SK-MEL-5 (cell line): Measurements from ENCODE around the gene TARBP2. TPM values are rescaled to one million over a fixed set of nuclear protein-coding genes. Genes with fewer than 3 reads are reported as not detected.
A peak's percentile ranks its signal among the peaks of the same experiment; 100 is the strongest.

Experiments
- DNase-seq: peaks from one replicate; pipeline ENCODE4 v3.0.0-alpha.2; 2016; ENCODE audit warnings: low read depth, low spot score
- in situ Hi-C: cut with HindIII; loops from 2 replicates; pipeline ENCODE4 v1.10.0; 2016; ENCODE audit warnings: low sequenced_read_pairs, high pct_unique_total_duplicates, low pct_unique_long_range_greater_than_20kb
- polyA plus RNA-seq, 2 experiments: library from polyadenylated mRNA; depleted of rRNA; stranded (reverse); fragments of >200 nt; gene quantifications; 2 replicates each; pipeline ENCODE4 v1.2.3, GENCODE V29; 2015
- total RNA-seq: library from RNA; depleted of rRNA; stranded (reverse); fragments of >200 nt; shearing (Covaris generic); gene quantifications from 2 replicates; pipeline ENCODE4 v1.2.3, GENCODE V29; 2014; rRNA removed

The TARBP2 gene
- total RNA-seq = 57.3 and 62.8 TPM in 2 replicates
- polyA plus RNA-seq (2015; cell fraction: cytosol; rRNA removed) = 55.0 and 65.0 TPM in 2 replicates
- 441 and 455 TPM in 2 replicates for polyA plus RNA-seq (2015; cell fraction: nucleus; rRNA removed)

- DNase-seq = peak; percentile 100
- in situ Hi-C loops = no loop called here
Measured at GRCh38 chr12:53500776-53501614, at the start of gene TARBP2. TSS of gene TARBP2 (plus strand) at chr12:53501283. CDS start at chr12:53501409, 126 bp downstream.

GRCh38 chr12:53451661-53452158 lies 49.4 kb upstream of the TARBP2 start, which contains the start of gene PCBP2:
TSS of gene PCBP2 (plus strand) at chr12:53452102. CDS start at chr12:53454801, 2,699 bp downstream.
- in situ Hi-C loops = no loop called here
- DNase-seq = peak; percentile 100

- in situ Hi-C loops = no loop called here
- peak; percentile 88 for DNase-seq
Measured at GRCh38 chr12:53452159-53453077, 48.7 kb upstream of the TARBP2 start.

GRCh38 chr12:53453953-53454640 lies 47.0 kb upstream of the TARBP2 start:
- in situ Hi-C loops = no loop called here
- no peak for DNase-seq

- in situ Hi-C loops = no loop called here
- DNase-seq = no peak
Measured at GRCh38 chr12:53454707-53455106, 46.4 kb upstream of the TARBP2 start.

GRCh38 chr12:53456654-53457366 lies 44.3 kb upstream of the TARBP2 start:
- in situ Hi-C loops = no loop called here
- no peak for DNase-seq

- in situ Hi-C loops = no loop called here
- no peak for DNase-seq
Measured at GRCh38 chr12:53459097-53459496, 42.0 kb upstream of the TARBP2 start.

- in situ Hi-C loops = no loop called here
- DNase-seq = no peak
Measured at GRCh38 chr12:53461059-53461458, 40.0 kb upstream of the TARBP2 start.

GRCh38 chr12:53461591-53461990 lies 39.5 kb upstream of the TARBP2 start:
- no peak for DNase-seq
- in situ Hi-C loops = no loop called here

GRCh38 chr12:53462935-53463334 lies 38.1 kb upstream of the TARBP2 start:
- in situ Hi-C loops = no loop called here
- no peak for DNase-seq

- no peak for DNase-seq
- in situ Hi-C loops = no loop called here
Measured at GRCh38 chr12:53463802-53464560, 37.1 kb upstream of the TARBP2 start.

- in situ Hi-C loops = no loop called here
- DNase-seq = no peak
Measured at GRCh38 chr12:53464685-53465418, 36.2 kb upstream of the TARBP2 start.

- in situ Hi-C loops = no loop called here
- DNase-seq = no peak
Measured at GRCh38 chr12:53465679-53466078, 35.4 kb upstream of the TARBP2 start.

- no peak for DNase-seq
- in situ Hi-C loops = no loop called here
Measured at GRCh38 chr12:53466640-53467039, 34.4 kb upstream of the TARBP2 start.

GRCh38 chr12:53467082-53467481 lies 34.0 kb upstream of the TARBP2 start:
- DNase-seq = no peak
- in situ Hi-C loops = no loop called here

GRCh38 chr12:53467880-53468279 lies 33.2 kb upstream of the TARBP2 start:
- DNase-seq = no peak
- in situ Hi-C loops = no loop called here
